NCI-H748 treated with DMSO at 0.1 percent for 48 hours (cell line): Measurements from ENCODE around the gene FSD1L.
A peak's percentile ranks its signal among the peaks of the same experiment; 100 is the strongest.

ENCODE experiments used
- DNase-seq: peaks from one replicate; lab custom pipeline; 2025; lab: John Stamatoyannopoulos, UW

Gene FSD1L

GRCh38 chr9:105447814-105448812, at the start of gene FSD1L:
Gene FSD1L (plus strand): TSS chr9:105448034. CDS start chr9:105448221, 187 bp downstream.
- DNase-seq: peak; percentile 84

DNA sequence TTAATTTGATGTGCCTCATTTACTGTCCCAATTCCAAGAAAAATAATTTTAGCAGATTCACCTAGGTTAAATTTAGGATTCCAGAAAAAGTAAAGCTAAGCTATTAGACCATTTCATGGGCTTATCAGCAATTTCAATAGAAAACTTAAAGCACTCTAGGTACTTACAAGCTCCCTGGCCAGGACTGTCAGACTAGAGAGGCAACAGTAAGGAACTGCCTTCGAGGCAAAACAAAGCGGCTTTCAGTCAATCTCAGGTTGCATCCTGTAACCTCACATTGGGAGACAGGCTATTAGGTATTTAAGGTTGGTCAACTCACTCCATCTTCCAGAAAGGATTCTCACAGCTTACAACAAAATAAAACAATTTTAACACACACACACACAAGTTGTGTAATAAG, 48.7 kb upstream of the FSD1L start:
- no peak for DNase-seq

DNA sequence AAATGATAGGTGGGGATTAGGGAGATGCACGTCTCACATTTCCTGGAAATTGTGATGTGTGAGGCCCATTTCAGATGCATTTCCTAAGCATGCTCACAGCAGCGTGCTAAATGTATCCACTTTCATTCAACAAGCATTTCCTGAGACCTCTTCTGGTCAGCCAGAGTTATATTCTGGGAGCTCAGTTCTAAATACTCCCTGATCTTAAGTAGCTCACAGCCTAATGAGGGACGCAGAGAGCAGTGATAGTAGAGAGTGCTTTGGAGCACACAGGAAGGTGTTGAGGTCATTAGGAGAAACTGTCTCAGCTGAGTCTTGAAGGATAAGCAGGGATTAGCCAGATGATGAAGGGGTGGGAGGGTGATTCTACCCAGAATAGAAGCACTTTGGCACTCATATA, 46.2 kb upstream of the FSD1L start:
- DNase-seq: no peak

GRCh38 chr9:105403552-105404248, 44.1 kb upstream of the FSD1L start:
- no peak for DNase-seq

GRCh38 chr9:105405514-105406131, 42.2 kb upstream of the FSD1L start:
- DNase-seq: no peak

- no peak for DNase-seq
These were observed 41.5 kb upstream of the FSD1L start for GRCh38 chr9:105406369-105406768.

DNA sequence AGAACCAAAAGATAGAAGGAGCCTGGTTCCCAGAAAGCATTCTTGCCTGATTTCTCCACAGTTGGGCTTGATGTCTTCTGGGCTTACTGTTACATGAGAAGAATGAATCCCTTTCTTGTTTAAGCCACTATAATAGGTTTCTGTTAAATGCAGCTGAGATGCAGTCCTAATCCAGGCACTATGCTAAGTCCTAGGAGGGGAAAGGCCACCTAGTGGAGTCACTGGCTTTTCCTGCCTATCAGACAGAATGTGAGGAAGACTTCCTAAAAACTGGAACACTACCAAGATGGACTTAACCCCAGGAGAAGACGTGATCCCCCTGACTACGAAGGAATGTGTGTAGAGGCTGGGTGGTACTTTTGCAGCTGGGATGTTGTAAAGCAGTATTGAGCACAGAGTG, 34.3 kb upstream of the FSD1L start:
- DNase-seq: peak; percentile 9

- peak; percentile 60 for DNase-seq
These were observed 32.7 kb upstream of the FSD1L start for GRCh38 chr9:105414947-105415661.

DNA sequence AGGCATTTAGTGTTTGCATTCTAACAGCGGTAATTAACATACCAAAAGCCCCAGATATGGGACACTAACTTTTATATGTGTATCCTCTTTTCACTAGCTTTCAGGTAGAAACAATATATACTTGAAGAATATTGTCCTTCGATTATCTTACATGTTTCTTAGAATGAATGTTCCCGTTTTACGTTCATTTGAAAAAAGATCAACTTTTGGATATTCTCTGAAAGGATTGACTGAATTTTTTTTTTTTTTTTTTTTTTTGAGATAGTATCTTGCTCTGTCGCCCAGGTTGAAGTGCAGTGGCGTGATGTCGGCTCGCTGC, 32.2 kb upstream of the FSD1L start:
- DNase-seq: no peak

DNA sequence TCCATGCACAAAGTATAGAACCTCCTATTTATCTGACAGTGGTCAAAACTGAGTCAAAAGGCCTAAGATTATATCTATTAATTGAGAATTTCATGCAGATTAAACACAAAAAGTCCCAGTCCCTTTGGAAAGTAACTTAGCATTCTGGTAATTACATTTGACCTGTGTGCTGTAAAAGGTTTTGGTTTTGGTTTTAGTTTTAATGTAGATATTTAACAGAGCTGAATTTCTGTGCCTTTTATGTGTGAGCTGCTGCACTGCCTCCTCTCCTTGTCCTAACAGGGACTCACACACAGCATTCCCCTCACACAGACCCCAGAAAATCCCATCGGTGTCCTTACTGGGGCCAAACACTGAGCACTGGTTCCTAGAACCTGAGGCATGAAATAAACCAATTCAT, 31.0 kb upstream of the FSD1L start:
- DNase-seq: no peak

DNA sequence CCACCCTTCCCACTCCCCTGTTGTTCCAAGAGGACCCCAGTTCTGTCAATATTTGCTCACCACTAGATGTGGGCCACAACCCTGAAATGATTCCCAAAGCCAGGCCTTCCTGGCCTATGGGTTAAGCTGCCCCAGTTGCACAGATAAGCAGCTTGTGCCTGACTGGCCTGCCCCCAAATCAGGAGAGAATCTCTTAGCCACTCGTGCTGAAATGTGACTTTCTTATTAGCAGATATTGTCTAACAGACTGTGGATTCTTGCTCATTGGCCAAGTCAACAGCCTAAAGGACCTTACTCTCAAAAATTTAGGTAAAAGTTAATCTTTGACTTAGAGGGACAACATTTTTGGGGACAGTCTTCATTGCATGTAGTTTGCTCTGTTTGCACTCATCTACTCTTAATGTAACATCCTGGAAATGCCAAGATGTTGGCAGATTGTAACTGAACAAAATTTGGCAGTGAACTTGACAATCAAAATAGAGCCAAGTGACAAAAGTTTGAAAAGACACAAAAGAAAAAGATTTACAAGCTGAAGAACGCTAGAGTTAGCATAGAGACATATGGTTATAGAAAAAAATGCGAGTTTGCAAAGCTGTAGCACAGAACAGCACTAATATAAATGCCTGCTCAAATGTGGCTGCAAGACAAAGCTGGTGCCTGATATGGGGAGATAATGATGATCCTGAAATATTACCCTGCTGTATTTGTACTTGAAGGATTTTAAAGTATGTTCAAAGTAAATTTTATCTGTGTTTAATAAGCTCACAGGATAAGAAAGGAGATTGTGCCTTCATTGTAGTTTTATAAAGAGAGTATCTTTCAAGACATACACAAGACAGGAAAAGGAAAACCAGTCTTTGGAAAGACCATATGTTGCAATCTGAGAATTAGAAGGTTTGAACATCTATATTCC, 29.0 kb upstream of the FSD1L start:
- no peak for DNase-seq

GRCh38 chr9:105419816-105420597, 27.8 kb upstream of the FSD1L start:
- no peak for DNase-seq

DNA sequence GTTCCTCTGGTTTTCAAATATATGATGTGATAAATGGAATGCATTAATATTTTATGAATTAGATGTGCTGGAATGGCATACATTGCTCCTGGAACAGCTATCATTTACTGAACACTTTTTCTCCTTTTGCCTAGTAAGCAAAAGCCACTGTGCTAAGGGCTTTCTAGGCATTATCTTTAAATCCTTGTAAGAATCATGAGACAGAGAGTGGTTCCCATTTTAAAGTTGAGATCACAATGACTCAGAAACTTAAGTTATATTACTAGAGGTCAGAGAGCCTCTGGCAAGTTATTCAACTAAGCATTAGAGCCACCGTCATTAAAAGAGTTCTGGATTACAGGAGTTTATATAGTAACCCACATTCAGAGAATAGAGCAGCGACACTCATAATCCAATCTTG, 26.7 kb upstream of the FSD1L start:
- no peak for DNase-seq

DNA sequence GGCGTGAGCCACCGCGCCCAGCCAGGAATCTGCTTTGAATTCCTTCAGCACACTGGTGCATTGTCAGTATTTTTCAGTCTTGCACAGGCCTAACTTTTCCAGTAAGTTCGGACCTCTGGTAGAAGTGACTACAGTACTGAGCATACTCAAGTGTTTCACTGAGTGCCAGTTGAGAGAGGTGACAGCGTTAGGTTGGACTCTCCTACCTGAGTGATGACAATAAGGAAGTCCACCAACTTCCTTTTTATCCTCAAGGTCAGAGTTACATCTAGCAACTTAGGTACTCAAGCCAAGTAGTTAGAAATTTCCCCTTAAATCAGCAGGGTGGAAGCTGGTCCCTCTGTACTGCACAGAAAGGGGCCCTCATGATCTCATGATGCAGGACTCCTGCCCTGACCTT, 26.0 kb upstream of the FSD1L start:
- no peak for DNase-seq

- no peak for DNase-seq
These were observed 21.9 kb upstream of the FSD1L start for GRCh38 chr9:105425816-105426433.

DNA sequence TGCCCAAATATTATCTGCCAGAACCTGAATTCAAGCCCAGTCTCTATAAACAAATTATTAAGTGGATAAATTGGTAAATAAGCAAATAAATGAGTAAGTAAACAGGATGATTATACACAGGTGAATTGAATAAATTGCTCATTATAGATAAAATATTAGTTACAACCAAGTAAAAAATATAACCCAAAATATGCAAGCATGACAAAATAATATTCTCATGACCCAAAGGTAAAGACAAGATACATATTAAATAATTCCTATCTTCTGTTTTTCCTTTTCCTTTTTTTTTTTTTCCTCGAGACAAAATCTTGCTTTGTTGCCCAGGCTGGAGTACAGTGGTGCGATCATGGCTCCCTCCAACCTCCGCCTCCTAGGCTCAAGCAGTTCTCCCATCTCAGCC, 21.2 kb upstream of the FSD1L start:
- DNase-seq: no peak

GRCh38 chr9:105431424-105432246, 16.2 kb upstream of the FSD1L start:
- DNase-seq: no peak

- no peak for DNase-seq
These were observed 15.5 kb upstream of the FSD1L start for GRCh38 chr9:105432247-105432842.

DNA sequence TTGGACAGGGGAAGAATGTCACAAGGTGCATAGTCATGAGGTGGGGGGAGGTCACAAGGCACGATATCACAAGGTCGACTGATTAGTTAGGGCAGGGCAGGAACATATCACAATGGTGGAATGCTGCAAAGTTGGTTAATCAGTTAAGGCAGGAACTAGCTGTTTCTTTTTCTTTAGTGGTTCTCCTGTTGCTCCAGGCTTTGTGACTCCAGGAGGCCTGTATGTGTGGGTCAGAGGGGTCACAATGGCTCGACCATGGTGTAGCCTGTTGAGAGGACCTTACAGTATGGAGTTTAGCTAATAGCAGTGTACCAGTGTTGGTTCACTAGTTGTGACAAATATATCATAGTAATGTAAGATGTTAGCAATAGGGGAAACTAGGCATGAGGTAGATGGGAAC, 12.4 kb upstream of the FSD1L start:
- no peak for DNase-seq
